ENCODE measurements around the gene CTXN2. TPM values are rescaled to one million over a fixed set of nuclear protein-coding genes. Genes with fewer than 3 reads are reported as not detected.

The CTXN2 gene
- total RNA-seq, 1 experiment from 2014 or later: not detected

Other genes with a start within 250 kb of the CTXN2 start
- gene SLC24A5, start 70.7 kb upstream of the CTXN2 start, total RNA-seq (2014; rRNA removed; shearing (Covaris generic)): 423 and 457 TPM in 2 replicates
- 1.9 and 4.1 TPM in 2 replicates for gene MYEF2, start 13.4 kb upstream of the CTXN2 start, total RNA-seq (2014; rRNA removed; shearing (Covaris generic))
- gene SLC12A1, start 14.6 kb downstream of the CTXN2 start, total RNA-seq (2014; rRNA removed; shearing (Covaris generic)): 0.11 and 0.16 TPM in 2 replicates
- gene DUT, start 139.8 kb downstream of the CTXN2 start, total RNA-seq (2014; rRNA removed; shearing (Covaris generic)): 58.6 and 68.2 TPM in 2 replicates

Measured in SK-MEL-5 (cell line).